Activated T-helper 2 cell treated with anti-CD3 and anti-CD28 coated beads, Interferon-gamma antibody, Interleukin-2, Interleukin-4, amounts not matched to agents 10 μg/mL and 5 μg/mL and 100 μg/mL, durations not matched to agents 14 hours and 24 hours and 36 hours (primary cell): ENCODE results near the gene OCA2. TPM values are rescaled to one million over a fixed set of nuclear protein-coding genes. Genes with fewer than 3 reads are reported as not detected.

Experiments used
- DNase-seq: peaks from one replicate; pipeline ENCODE4 v3.0.0; 2021; ENCODE audit warnings: low spot score
- H3K27ac Mint-ChIP-seq: one replicate; pipeline ENCODE4 v1.8.0; 2021; ENCODE audit warnings: mixed read lengths
- H3K27me3 Mint-ChIP-seq: one replicate; pipeline ENCODE4 v1.8.0; 2021; ENCODE audit warnings: low read depth, mixed read lengths
- H3K36me3 Mint-ChIP-seq: one replicate; pipeline ENCODE4 v1.8.0; 2021; ENCODE audit warnings: low read depth, mixed read lengths
- H3K4me1 Mint-ChIP-seq: one replicate; pipeline ENCODE4 v1.8.0; 2021; ENCODE audit warnings: low read depth, mixed read lengths
- H3K4me3 Mint-ChIP-seq: one replicate; pipeline ENCODE4 v1.8.0; 2021; ENCODE audit warnings: low read depth, mild to moderate bottlenecking, moderate library complexity, mixed read lengths
- H3K9me3 Mint-ChIP-seq: one replicate; pipeline ENCODE4 v1.8.0; 2021; ENCODE audit warnings: mixed read lengths
- intact Hi-C: fragments of 100-400 bp; cut with micrococcal nuclease; formaldehyde crosslinking; loops from one replicate; pipeline ENCODE4 v1.15.1; 2023
- total RNA-seq: library from RNA; stranded (reverse); gene quantifications from 2 replicates; pipeline ENCODE4 v1.2.3, GENCODE V29; 2022

The OCA2 gene
- total RNA-seq, 1 donor from 2014 or later: not detected

DNA sequence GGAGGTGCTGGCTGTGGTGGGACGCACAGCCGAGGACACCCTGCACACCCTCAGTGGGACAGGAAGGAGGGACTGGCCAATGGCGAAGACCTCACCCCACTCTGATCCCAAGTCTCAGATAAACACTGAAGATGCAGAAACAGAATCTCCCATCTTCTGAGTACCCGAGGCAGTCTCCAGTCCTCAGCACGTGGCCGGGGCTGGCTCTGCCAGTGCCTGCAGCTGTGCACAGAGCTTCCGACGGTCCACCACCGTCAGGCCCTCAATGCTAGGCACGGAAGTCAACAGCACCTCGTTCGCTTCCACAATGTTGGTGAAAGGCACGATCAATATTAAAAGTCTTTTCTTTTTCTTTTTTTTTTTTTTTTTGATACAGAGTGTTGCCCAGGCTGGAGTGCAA is 16.8 kb upstream of the OCA2 start:
- DNase-seq: no peak
- Mint-ChIP-seq H3K27ac (no peak overlapping the region), H3K4me1 (no peaks in the 10 kb centered on the region), H3K4me3 (no peak overlapping the region), H3K36me3 (peaks cover 46% of the 10 kb centered on the region), H3K27me3 (no peaks in the 10 kb centered on the region), H3K9me3 (no peaks in the 10 kb centered on the region)
- intact Hi-C loops: no loop called here

DNA sequence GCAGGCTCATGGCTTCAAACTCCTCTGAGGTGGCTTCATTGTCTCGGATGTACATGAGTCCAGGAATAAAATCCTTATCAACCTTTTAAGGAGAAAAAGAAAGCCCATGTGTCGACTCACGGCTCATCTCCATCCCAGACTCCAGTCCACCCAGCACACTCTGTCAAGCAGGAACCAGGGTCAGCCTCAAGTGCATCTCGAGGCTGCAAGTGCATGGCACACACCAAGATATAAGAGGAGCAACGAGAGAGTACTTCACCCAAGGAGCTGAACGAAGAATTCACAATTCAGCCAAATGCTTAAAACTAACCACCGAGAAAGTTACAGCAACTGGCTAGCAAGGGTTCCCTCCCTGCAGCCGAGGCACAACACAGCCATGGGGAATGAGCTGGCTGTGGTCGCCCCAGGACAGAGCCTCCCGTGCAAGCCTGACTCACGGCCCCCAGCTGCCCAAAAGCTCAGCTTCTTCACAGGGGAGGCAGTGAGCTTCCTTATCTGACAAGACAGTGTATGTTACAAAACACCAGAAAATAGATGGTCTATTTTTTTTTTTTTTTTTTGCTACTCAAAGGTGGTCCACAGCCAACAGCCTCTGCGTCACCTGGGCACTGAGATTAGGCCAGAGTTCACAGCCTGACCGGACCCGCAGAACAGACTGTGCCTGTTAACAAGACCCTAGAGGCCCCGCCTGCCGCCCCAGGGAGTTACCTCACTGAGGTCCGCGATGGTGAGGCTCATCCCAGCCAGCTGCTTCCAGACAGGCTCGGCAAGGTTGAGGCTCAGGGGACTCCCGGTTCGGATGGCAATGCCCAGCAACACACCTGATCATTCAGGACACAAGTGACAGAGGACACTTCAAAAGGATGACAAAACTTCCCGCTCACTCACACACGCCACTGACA is 15.9 kb upstream of the OCA2 start:
- intact Hi-C loops: no loop called here
- H3K36me3 Mint-ChIP-seq: peaks cover 37% of the 10 kb centered on the region
- H3K27ac Mint-ChIP-seq: no peak overlapping the region
- H3K27me3 Mint-ChIP-seq: no peaks in the 10 kb centered on the region
- H3K4me1 Mint-ChIP-seq: no peaks in the 10 kb centered on the region
- DNase-seq: no peak
- no peaks in the 10 kb centered on the region for H3K9me3 Mint-ChIP-seq
- no peak overlapping the region for H3K4me3 Mint-ChIP-seq

GRCh38 chr15:28114114-28114455 is 15.0 kb upstream of the OCA2 start:
- Mint-ChIP-seq H3K4me3 (no peak overlapping the region), H3K4me1 (no peaks in the 10 kb centered on the region), H3K27ac (no peak overlapping the region), H3K36me3 (peaks cover 36% of the 10 kb centered on the region), H3K27me3 (no peaks in the 10 kb centered on the region), H3K9me3 (no peaks in the 10 kb centered on the region)
- intact Hi-C loops: no loop called here
- DNase-seq: no peak

DNA sequence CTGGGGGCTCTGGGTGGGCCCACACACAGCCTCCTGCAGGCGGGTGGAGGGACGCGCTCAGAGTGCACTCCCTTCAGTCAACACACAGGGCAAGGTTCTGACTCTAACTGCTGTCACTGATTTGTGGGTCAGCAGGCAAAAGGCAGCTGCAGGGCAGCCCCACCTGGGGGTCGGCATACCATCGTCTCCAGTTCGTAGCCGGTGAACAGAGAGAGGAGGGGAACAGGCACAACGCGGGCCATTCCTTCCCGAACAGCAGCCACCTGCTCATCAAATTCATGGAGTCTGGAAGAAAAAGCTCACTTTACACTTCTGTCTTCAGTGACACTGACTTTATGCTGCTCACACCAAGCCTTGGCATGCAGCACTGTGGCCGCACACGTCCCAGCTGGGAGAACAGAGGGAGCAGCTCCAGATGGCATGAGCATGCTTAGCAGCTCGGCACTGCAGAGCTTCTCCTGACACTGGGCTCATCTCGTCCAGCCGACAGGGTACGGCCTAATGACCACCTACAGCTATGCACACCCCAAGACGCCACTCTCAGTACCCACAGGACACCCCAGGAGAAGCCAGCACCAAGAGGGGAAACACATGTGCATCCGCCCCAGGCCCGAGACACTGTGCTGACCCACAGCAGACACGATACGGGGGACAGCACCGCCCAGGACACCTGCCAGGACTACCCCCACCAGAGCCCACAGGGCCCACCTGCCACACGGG is 14.4 kb upstream of the OCA2 start:
- H3K9me3 Mint-ChIP-seq: no peaks in the 10 kb centered on the region
- no peak for DNase-seq
- H3K4me1 Mint-ChIP-seq: no peaks in the 10 kb centered on the region
- no peak overlapping the region for H3K27ac Mint-ChIP-seq
- peaks cover 36% of the 10 kb centered on the region for H3K36me3 Mint-ChIP-seq
- intact Hi-C loops: no loop called here
- no peak overlapping the region for H3K4me3 Mint-ChIP-seq
- H3K27me3 Mint-ChIP-seq: peaks cover 2% of the 10 kb centered on the region

GRCh38 chr15:28112962-28113361 is 13.8 kb upstream of the OCA2 start:
- H3K4me3 Mint-ChIP-seq: no peak overlapping the region
- no peak overlapping the region for H3K27ac Mint-ChIP-seq
- no peaks in the 10 kb centered on the region for H3K4me1 Mint-ChIP-seq
- H3K36me3 Mint-ChIP-seq: peaks cover 36% of the 10 kb centered on the region
- no peak for DNase-seq
- H3K27me3 Mint-ChIP-seq: peaks cover 4% of the 10 kb centered on the region
- no peaks in the 10 kb centered on the region for H3K9me3 Mint-ChIP-seq
- intact Hi-C loops: no loop called here

- peaks cover 7% of the 10 kb centered on the region for H3K27me3 Mint-ChIP-seq
These were observed 13.1 kb upstream of the OCA2 start for GRCh38 chr15:28112101-28112760.

GRCh38 chr15:28111543-28111942 is 12.4 kb upstream of the OCA2 start:
- no peak overlapping the region for H3K4me3 Mint-ChIP-seq
- peaks cover 2% of the 10 kb centered on the region for H3K4me1 Mint-ChIP-seq
- no peaks in the 10 kb centered on the region for H3K9me3 Mint-ChIP-seq
- H3K27me3 Mint-ChIP-seq: peaks cover 8% of the 10 kb centered on the region
- intact Hi-C loops: no loop called here
- H3K27ac Mint-ChIP-seq: no peak overlapping the region
- H3K36me3 Mint-ChIP-seq: peaks cover 33% of the 10 kb centered on the region
- DNase-seq: no peak

More at GRCh38 chr15:28112101-28112760, 13.1 kb upstream of the OCA2 start:
- Mint-ChIP-seq H3K4me3 (no peak overlapping the region), H3K36me3 (peaks cover 33% of the 10 kb centered on the region), H3K27ac (no peak overlapping the region), H3K4me1 (no peaks in the 10 kb centered on the region), H3K9me3 (no peaks in the 10 kb centered on the region)
- no peak for DNase-seq
- intact Hi-C loops: no loop called here

- H3K36me3 Mint-ChIP-seq: peaks cover 29% of the 10 kb centered on the region
- peaks cover 7% of the 10 kb centered on the region for H3K4me1 Mint-ChIP-seq
- no peaks in the 10 kb centered on the region for H3K9me3 Mint-ChIP-seq
- H3K27ac Mint-ChIP-seq: no peak overlapping the region
- DNase-seq: no peak
- intact Hi-C loops: no loop called here
- H3K27me3 Mint-ChIP-seq: peaks cover 16% of the 10 kb centered on the region
- no peak overlapping the region for H3K4me3 Mint-ChIP-seq
These were observed 11.4 kb upstream of the OCA2 start for GRCh38 chr15:28110481-28110881.

DNA sequence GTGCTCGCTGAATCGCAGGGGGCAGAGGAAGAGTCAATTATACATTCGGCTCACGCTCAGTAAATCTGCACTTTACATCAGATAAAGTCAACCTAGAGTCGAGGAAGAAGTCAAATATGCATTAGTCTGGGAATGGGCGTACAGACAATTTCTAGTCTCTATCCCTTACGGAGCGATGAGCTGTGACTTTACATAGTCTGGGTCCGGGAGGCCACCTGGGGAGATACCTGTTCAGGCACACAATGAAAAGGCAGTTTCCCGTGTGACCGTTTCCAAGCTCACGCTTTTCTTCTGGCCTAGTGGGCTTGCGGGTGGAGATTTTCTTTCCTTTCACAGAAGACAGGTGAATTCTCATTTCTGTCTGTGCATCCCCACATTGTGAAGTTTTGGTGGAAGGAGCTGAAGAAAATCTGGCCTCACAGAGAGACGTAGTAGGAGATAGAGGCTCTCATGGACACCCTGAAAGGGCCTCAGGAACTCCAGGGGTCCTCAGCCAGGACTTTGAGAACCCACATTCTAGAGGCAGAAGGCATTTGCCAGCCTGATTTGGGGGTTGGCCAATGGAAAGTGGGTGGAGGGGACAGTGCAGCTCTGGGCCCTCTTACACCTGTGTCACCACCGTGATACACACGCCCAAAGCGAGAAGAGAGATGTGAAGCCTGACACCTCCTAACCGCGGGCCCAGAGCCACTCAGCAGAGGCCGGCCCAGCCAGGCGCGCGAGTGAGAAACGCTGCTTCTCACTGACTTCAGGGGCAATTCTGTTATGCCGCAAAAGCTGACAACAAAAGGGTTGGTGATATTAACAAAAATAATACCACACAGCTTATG is 10.7 kb upstream of the OCA2 start:
- Mint-ChIP-seq H3K4me1 (peaks cover 7% of the 10 kb centered on the region), H3K27ac (no peak overlapping the region), H3K36me3 (peaks cover 27% of the 10 kb centered on the region), H3K27me3 (peaks cover 18% of the 10 kb centered on the region), H3K9me3 (no peaks in the 10 kb centered on the region), H3K4me3 (no peak overlapping the region)
- intact Hi-C loops: no loop called here
- DNase-seq: no peak

DNA sequence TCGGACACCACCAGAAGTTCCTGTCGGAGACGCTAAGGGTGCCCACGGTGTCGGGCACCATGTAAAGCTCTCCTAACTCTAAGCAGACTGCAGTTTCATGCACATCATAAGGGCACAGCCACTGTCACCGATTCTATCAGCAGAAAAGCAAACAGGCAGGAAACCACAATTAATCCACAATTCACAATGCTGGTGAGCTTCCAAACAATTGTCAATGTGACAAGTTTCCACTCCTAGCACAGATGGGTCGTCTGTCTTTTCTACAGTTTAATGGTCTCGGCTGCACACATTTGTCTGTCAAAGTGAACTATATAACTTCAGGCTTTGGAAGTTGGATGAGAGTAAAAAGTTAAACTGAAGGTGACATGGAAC is 8.8 kb upstream of the OCA2 start:
- DNase-seq: no peak
- Mint-ChIP-seq H3K27me3 (peaks cover 31% of the 10 kb centered on the region), H3K4me3 (peak overlapping the region; percentile 15), H3K9me3 (no peaks in the 10 kb centered on the region), H3K27ac (no peak overlapping the region), H3K36me3 (peaks cover 16% of the 10 kb centered on the region), H3K4me1 (peaks cover 7% of the 10 kb centered on the region)
- intact Hi-C loops: no loop called here

DNA sequence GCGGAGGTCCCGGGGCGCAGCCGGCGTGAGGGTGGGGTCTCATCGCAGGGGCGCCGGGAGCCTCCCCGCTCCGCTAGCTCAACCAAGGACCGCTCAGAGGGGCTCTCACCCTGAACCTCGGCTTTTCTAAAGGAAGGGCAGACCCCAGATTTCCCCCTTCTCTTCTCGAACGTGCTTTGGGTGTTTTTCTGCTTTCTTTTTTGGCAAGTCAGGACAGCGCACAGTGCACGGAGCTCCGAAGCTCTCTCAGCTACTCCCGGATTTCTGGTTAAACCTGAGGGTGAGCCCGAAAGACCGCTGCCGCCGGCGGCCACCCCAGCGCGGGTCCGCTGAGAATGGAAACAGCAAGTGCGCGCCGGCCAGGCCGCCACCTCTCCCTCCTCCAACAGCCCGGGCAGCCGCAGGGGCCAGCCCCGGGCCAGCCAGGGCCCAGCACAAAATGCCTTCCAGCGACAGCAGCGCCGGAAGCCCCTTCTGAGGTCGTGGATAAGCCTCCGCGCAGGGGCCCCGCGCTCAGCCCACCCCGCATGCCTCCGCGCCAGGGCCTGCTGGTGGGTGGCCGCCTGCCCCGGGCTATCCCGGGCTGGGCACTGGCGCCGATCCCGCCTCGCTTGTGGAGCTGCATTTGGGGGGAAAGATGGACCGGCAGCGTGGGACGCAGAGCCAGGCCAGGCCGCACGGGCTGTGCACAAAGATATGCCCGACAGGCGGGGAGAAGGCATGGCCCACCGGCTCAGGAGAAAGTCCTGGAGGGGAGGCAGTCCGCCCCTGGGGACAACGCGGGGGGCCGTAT is 8.2 kb upstream of the OCA2 start:
- Mint-ChIP-seq H3K9me3 (no peaks in the 10 kb centered on the region), H3K4me1 (peaks cover 7% of the 10 kb centered on the region), H3K36me3 (peaks cover 11% of the 10 kb centered on the region), H3K27ac (no peak overlapping the region), H3K4me3 (peak overlapping the region; percentile 78), H3K27me3 (peaks cover 31% of the 10 kb centered on the region)
- intact Hi-C loops: no loop called here
- DNase-seq: no peak
